GM12892 (cell line): ENCODE results near the gene SPRR2A.

Experiments
- POLR2A ChIP-seq: IDR thresholded peaks from 2 replicates; pipeline ENCODE4 v1.6.1; 2011; ENCODE audit warnings: low read depth, low read length, control low read depth
- TAF1 ChIP-seq: IDR thresholded peaks from 2 replicates; pipeline ENCODE4 v1.6.1; 2011; ENCODE audit warnings: low read depth, mild to moderate bottlenecking, control low read depth, low read length, borderline replicate concordance

DNA sequence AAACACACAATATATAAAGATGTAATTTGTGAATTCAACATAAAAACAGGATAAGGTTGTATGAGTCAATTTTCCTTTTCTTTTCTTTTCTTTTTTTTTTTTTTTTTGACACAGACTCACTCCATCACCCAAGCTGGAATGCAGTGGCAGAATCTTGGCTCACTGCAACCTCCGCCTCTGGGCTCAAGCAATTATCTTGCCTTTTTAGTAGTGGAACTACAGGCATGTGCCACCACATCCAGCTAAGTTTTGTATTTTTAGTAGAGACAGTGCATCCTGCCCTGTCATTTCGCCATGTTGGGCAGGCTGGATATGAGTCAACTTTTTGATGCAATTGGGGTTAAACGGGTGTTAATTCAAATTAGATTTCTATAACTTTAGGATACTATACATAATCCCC is 24.4 kb upstream of the SPRR2A start:
- TF ChIP-seq POLR2A (no peak), TAF1 (no peak)
